ENCODE measurements around the gene SMURF2. TPM values are rescaled to one million over a fixed set of nuclear protein-coding genes. Genes with fewer than 3 reads are reported as not detected.

SMURF2 gene
- total RNA-seq, result 27.9 TPM
- 7.2 TPM for polyA plus RNA-seq (ENCODE audit: insufficient read depth, low read depth, low replicate concordance)
- long read RNA-seq, donor 1, result 0 reads
- long read RNA-seq, donor 2, result 0 reads
- long read RNA-seq, donor 3, partial matches to known transcripts, result 0 of 1 reads
- long read RNA-seq, donor 3, other reads (novel, unspliced or antisense), result 0 of 1 reads
- long read RNA-seq, donor 4, partial matches to known transcripts, result 0 of 1 reads
- long read RNA-seq, donor 4, other reads (novel, unspliced or antisense), result 0 of 1 reads
- long read RNA-seq, donor 5, result 0 reads
- long read RNA-seq, donor 6, result 0 reads
- long read RNA-seq, donor 7, partial matches to known transcripts, result 6 of 20 reads
- long read RNA-seq, donor 7, other reads (novel, unspliced or antisense), result 9 of 20 reads
- long read RNA-seq, donor 8, result 0 reads
- long read RNA-seq, donor 9, result 0 reads
- long read RNA-seq, donor 10, partial matches to known transcripts, result 0 of 1 reads
- long read RNA-seq, donor 10, other reads (novel, unspliced or antisense), result 0 of 1 reads

DNA sequence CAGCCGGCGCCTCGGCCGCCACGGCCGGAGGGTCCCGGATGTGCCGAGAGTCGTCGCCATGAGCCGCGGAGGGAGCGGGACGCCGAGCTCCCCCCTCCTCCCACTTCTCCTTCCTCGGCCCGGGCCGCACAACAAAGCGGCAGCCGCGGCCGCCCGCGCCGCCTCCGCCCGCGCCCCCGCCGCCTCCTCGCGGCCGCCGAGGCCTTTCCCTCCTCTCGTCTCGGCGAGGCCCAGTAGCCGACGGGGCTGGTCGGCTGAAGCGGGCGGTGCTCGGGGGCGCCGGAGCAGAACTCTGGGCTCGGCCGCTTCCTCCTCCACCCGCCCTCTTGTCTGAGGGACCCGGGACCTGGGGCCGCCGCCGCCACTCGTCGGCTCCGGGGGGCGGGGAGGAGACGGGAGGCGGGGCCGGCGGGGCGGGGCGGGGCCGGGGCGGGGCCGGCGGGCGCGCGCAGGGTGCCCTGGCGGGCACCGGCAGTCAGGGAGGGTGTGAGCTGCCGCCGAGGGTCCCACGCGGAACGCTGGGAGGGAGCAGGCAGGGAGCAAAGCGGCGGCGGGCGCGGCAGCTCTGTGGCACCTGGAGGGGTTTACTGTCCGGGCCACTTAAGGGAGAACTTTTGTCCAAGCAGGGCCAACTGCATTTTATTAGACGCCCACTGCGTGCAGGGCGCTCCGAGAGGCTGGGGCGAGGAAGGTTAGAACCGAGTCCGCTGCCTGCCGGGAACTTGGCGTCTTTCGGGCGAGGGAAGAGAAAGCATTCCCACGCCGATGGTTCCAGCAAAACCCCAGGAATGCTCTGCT, at the start of gene SMURF2:
Gene SMURF2 (minus strand): TSS at position 332 of the 798 bp plus-strand sequence. CDS start 427 bp downstream, outside the sequence.
- intact Hi-C loops (cut with DNase I), result no loop called here
- Histone ChIP-seq H3K9me3 (ENCODE audit: control insufficient read depth in 2 of 3, insufficient read depth in 1 of 3, low read length in 3 of 3) (no peaks in the 10 kb centered on the region), H3K27ac (ENCODE audit: low read depth in 2 of 2, low read length in 2 of 2) (peak within 1 kb of the TSS; percentile 43 to 77), H3K9ac (ENCODE audit: low read length in 3 of 3) (peak within 1 kb of the TSS; percentile 62 to 90 (median 78)), H3K36me3 (ENCODE audit: control insufficient read depth in 2 of 3, insufficient read depth in 3 of 3, low read length in 3 of 3) (no peaks in the 10 kb centered on the region), H3K27me3 (ENCODE audit: control insufficient read depth, insufficient read depth, low read length) (no peaks in the 10 kb centered on the region), H3K4me3 (ENCODE audit: low read length in 3 of 3) (peak within 1 kb of the TSS; percentile 74 to 82 (median 82)), H3K4me1 (ENCODE audit: control insufficient read depth in 2 of 3, insufficient read depth in 2 of 3, low read depth in 1 of 3, low read length in 3 of 3) (peaks cover 0 to 3% (median under 1%) of the 10 kb centered on the region in 3 donors)
- DNase-seq (peak; percentile 79 to 94 (median 91)), FAIRE-seq (no peak)
- TF ChIP-seq, protein P1, sequence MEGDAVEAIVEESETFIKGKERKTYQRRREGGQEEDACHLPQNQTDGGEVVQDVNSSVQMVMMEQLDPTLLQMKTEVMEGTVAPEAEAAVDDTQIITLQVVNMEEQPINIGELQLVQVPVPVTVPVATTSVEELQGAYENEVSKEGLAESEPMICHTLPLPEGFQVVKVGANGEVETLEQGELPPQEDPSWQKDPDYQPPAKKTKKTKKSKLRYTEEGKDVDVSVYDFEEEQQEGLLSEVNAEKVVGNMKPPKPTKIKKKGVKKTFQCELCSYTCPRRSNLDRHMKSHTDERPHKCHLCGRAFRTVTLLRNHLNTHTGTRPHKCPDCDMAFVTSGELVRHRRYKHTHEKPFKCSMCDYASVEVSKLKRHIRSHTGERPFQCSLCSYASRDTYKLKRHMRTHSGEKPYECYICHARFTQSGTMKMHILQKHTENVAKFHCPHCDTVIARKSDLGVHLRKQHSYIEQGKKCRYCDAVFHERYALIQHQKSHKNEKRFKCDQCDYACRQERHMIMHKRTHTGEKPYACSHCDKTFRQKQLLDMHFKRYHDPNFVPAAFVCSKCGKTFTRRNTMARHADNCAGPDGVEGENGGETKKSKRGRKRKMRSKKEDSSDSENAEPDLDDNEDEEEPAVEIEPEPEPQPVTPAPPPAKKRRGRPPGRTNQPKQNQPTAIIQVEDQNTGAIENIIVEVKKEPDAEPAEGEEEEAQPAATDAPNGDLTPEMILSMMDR (IDR thresholded peaks at IDR 0.05; ENCODE audit: borderline replicate concordance, extremely low read depth, insufficient read depth), result no peak

DNA sequence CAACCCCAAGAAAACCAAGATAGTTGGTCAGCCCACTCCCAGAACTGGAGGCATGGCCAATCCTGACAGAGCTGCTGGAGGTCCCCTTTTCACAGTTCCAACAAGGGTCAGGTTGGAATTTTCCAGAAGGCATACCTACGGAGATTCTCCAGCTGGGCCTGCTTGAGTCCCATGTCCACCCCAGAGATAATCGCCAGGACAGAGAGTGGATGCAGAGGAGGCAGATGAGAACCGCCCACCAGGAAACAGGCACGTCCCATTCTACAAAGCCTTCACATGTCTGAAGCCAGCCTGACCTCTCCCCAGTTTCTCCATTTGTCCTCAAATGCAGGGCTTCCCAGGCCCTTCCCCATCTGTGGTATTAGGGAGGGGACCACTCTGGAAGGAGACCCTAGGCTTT, 47.4 kb upstream of the SMURF2 start:
- H3K27ac ChIP-seq (ENCODE audit: low read depth in 2 of 2, low read length in 2 of 2), result peak overlapping the region in 1 of 2 donors; percentile 41
- TF ChIP-seq, protein P1 (IDR thresholded peaks at IDR 0.05; ENCODE audit: borderline replicate concordance, extremely low read depth, insufficient read depth), result no peak
- no peak overlapping the region for H3K9ac ChIP-seq (ENCODE audit: low read length in 3 of 3)
- intact Hi-C loops (cut with DNase I), result no loop called here
- no peaks in the 10 kb centered on the region for H3K36me3 ChIP-seq (ENCODE audit: control insufficient read depth in 2 of 3, insufficient read depth in 3 of 3, low read length in 3 of 3)
- no peaks in the 10 kb centered on the region for H3K27me3 ChIP-seq (ENCODE audit: control insufficient read depth, insufficient read depth, low read length)
- H3K4me1 ChIP-seq (ENCODE audit: control insufficient read depth in 2 of 3, insufficient read depth in 2 of 3, low read depth in 1 of 3, low read length in 3 of 3), result peaks cover 0 to 22% (median 3%) of the 10 kb centered on the region in 3 donors
- no peaks in the 10 kb centered on the region for H3K9me3 ChIP-seq (ENCODE audit: control insufficient read depth in 2 of 3, insufficient read depth in 1 of 3, low read length in 3 of 3)
- DNase-seq (no peak), FAIRE-seq (no peak)
- no peak overlapping the region for H3K4me3 ChIP-seq (ENCODE audit: low read length in 3 of 3)

DNA sequence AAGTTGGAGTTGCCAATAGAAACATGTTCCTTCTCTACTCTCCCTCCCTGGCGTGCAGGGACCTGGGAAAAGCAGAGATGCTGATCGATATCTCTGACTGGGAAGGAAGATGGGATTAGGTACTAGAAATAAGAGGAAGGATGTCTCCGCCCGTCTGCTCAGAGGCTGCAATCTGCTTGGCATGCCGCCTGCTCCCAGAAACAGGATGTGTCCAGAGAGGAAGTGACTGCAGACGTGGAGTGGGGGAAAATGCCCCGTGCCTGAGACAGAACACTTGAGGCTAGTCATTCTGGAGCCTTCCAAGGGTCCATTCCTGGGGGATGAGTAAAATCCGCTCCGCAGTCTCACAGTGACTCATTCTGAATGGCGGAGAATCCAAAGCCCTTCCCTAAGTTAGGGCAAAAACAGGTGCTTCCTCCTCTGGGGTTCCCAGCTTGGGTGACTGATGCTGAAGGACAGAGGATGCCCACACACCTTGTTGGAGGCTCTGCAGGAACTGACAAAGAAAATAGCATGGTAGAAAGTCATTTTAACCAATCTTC, 45.0 kb upstream of the SMURF2 start:
- Histone ChIP-seq H3K27ac (ENCODE audit: low read depth in 2 of 2, low read length in 2 of 2) (peak overlapping the region in 1 of 2 donors; percentile 80), H3K27me3 (ENCODE audit: control insufficient read depth, insufficient read depth, low read length) (no peaks in the 10 kb centered on the region), H3K9me3 (ENCODE audit: control insufficient read depth in 2 of 3, insufficient read depth in 1 of 3, low read length in 3 of 3) (no peaks in the 10 kb centered on the region), H3K4me1 (ENCODE audit: control insufficient read depth in 2 of 3, insufficient read depth in 2 of 3, low read depth in 1 of 3, low read length in 3 of 3) (peaks cover 0 to 16% (median 3%) of the 10 kb centered on the region in 3 donors), H3K4me3 (ENCODE audit: low read length in 3 of 3) (peak overlapping the region in 1 of 3 donors; percentile 34), H3K36me3 (ENCODE audit: control insufficient read depth in 2 of 3, insufficient read depth in 3 of 3, low read length in 3 of 3) (no peaks in the 10 kb centered on the region), H3K9ac (ENCODE audit: low read length in 3 of 3) (peak overlapping the region in 1 of 3 donors; percentile 5)
- intact Hi-C loops (cut with DNase I), result no loop called here
- no peak for FAIRE-seq
- peak; percentile 20 to 93 (median 57) for DNase-seq
- TF ChIP-seq, protein P1 (IDR thresholded peaks at IDR 0.05; ENCODE audit: borderline replicate concordance, extremely low read depth, insufficient read depth), result no peak
